DND-41 (cell line): ENCODE data around the gene MYL1.

Experiments used
- ATAC-seq: fragments of 200-7000 bp; cut with Tn5 transposase; 3 replicates; pipeline ENCODE4 v1.9.1; 2021; ENCODE audit warnings: low read depth; ENCODE audit not compliant: insufficient read depth
- DNase-seq: peaks from one replicate; pipeline ENCODE4 v3.0.0-alpha.2; 2020
- H2AFZ ChIP-seq: 2 replicates; pipeline ENCODE4 v1.6.0; 2012; ENCODE audit warnings: low read depth, low read length
- H3K27ac ChIP-seq: 2 replicates; pipeline ENCODE4 v1.5.1; 2012; ENCODE audit warnings: low read length, inconsistent platforms
- H3K27me3 ChIP-seq: fragments of 200-600 bp; sonication (generic); 2 replicates; pipeline ENCODE4 v1.6.0; 2012; ENCODE audit warnings: low read length, mild to moderate bottlenecking, inconsistent platforms; ENCODE audit not compliant: insufficient read depth, poor library complexity
- H3K36me3 ChIP-seq: 2 replicates; pipeline ENCODE4 v1.5.1; 2012; ENCODE audit warnings: low read length, inconsistent platforms; ENCODE audit not compliant: insufficient read depth
- H3K4me1 ChIP-seq: 2 replicates; pipeline ENCODE4 v1.5.1; 2012; ENCODE audit warnings: mild to moderate bottlenecking, low read length; ENCODE audit not compliant: insufficient read depth
- H3K4me2 ChIP-seq: 2 replicates; pipeline ENCODE4 v1.6.0; 2012; ENCODE audit warnings: mild to moderate bottlenecking, moderate library complexity, low read length, inconsistent platforms; ENCODE audit not compliant: insufficient read depth
- H3K4me3 ChIP-seq, 2 experiments: fragments of 200-600 bp in 1 of 2; shearing (Covaris generic) in 1 of 2; 2 replicates each; pipeline ENCODE4 v1.5.1; 2012 to 2016; ENCODE audit warnings: inconsistent platforms in 2 of 2, low read length in 2 of 2, mild to moderate bottlenecking in 2 of 2, low read depth in 1 of 2, moderate library complexity in 1 of 2
- H3K79me2 ChIP-seq: 2 replicates; pipeline ENCODE4 v1.6.0; 2012; ENCODE audit warnings: low read length, inconsistent platforms; ENCODE audit not compliant: insufficient read depth
- H3K9ac ChIP-seq: 2 replicates; pipeline ENCODE4 v1.6.0; 2012; ENCODE audit warnings: low read depth, mild to moderate bottlenecking, inconsistent platforms, low read length, moderate library complexity
- H3K9me3 ChIP-seq: 2 replicates; pipeline ENCODE4 v1.5.1; 2012; ENCODE audit warnings: low read length, moderate library complexity, mild to moderate bottlenecking, inconsistent platforms; ENCODE audit not compliant: insufficient read depth, severe bottlenecking
- H4K20me1 ChIP-seq: 2 replicates; pipeline ENCODE4 v1.6.0; 2012; ENCODE audit warnings: low read length; ENCODE audit not compliant: insufficient read depth
- EZH2 ChIP-seq: IDR thresholded peaks from 3 replicates; pipeline ENCODE4 v1.6.1; 2012; ENCODE audit warnings: borderline replicate concordance, low read depth, mild to moderate bottlenecking, moderate library complexity, low read length, inconsistent platforms; ENCODE audit not compliant: severe bottlenecking
- TF ChIP-seq, protein P1 (sequence below): IDR thresholded peaks from 2 replicates; pipeline ENCODE4 v1.5.1; 2012; ENCODE audit warnings: borderline replicate concordance, low read length, moderate library complexity, mild to moderate bottlenecking; ENCODE audit not compliant: poor library complexity, severe bottlenecking; ENCODE audit errors: extremely low read depth

The MYL1 gene

DNA sequence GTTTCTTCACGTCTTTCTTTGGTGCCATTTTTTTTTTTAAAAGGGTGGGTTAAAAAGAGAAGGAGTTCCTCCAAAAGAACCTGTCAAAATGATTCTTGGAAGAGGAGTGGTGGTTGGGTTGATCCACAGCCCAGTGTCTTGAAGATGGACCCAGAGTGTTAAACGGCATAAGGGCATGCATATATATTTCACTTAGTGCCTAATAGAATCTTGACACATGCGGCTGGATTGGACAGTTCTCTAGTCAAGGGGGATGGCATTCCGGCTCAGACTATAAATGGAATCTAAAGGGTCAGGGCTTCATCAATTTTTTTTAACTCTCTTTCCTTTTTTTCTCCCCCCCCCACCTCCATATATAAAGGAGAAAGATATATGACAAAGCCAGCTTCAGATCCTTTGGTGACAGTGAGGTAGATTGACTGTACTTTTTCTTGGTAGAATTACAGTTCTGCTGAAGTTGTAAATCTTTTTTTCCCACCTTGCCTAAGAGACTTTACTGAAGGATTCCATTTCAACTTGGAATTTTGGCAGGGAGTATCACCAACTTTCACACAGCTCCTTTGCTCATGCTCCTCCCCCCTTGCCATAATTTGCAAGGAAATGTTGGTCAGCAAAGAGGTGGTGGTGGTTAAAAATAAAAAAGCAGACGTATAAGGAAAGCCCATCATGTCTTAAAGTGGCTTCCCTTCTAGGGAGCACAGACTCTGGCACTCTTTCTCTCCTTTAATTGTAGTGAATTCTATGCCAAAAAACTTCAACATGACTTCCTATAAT is at the start of gene MYL1:
MYL1 (minus strand) TSS at position 160 of the 774 bp plus-strand sequence; CDS start at position 28, 132 bp downstream.
- Histone ChIP-seq H3K36me3 (no peaks in the 10 kb centered on the region), H3K4me1 (no peaks in the 10 kb centered on the region), H3K9me3 (no peaks in the 10 kb centered on the region), H3K4me2 (no peak within 1 kb of the TSS), H3K27me3 (no peaks in the 10 kb centered on the region), H4K20me1 (no peaks in the 10 kb centered on the region), H3K4me3 (no peak within 1 kb of the TSS), H2AFZ (no peak within 1 kb of the TSS), H3K79me2 (no peaks in the 10 kb centered on the region), H3K9ac (no peak within 1 kb of the TSS), H3K27ac (no peak within 1 kb of the TSS)
- TF ChIP-seq, protein P1, sequence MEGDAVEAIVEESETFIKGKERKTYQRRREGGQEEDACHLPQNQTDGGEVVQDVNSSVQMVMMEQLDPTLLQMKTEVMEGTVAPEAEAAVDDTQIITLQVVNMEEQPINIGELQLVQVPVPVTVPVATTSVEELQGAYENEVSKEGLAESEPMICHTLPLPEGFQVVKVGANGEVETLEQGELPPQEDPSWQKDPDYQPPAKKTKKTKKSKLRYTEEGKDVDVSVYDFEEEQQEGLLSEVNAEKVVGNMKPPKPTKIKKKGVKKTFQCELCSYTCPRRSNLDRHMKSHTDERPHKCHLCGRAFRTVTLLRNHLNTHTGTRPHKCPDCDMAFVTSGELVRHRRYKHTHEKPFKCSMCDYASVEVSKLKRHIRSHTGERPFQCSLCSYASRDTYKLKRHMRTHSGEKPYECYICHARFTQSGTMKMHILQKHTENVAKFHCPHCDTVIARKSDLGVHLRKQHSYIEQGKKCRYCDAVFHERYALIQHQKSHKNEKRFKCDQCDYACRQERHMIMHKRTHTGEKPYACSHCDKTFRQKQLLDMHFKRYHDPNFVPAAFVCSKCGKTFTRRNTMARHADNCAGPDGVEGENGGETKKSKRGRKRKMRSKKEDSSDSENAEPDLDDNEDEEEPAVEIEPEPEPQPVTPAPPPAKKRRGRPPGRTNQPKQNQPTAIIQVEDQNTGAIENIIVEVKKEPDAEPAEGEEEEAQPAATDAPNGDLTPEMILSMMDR, result no peak
- TF ChIP-seq EZH2, result no peak
- ATAC-seq, result no peak
- DNase-seq, result no peak

DNA sequence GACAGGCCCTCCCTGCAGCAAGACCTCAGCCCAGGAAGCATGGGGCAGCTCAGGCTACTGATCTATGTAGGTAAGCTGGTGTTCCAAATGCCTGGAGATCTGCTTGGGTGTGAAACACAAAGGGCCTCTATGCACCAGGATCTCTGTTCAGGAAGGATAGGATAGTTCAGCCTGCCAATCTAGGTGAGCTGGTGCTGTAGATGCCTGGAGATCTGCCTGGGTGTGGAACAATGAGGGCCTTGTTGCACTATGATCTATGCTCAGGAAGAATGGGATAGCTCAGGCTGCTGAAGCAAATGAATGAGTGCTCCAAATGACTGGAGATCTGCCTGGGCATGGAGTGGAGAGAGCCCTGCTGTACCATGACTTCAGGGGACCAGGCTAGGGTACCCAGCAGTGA is 48.9 kb upstream of the MYL1 start:
- ATAC-seq (no peak), DNase-seq (no peak)
- Histone ChIP-seq H3K27ac (no peak overlapping the region), H3K9ac (no peak overlapping the region), H3K79me2 (no peaks in the 10 kb centered on the region), H3K4me3 (no peak overlapping the region), H4K20me1 (no peaks in the 10 kb centered on the region), H3K36me3 (no peaks in the 10 kb centered on the region), H3K4me2 (no peak overlapping the region), H3K4me1 (no peaks in the 10 kb centered on the region), H3K9me3 (no peaks in the 10 kb centered on the region), H2AFZ (no peak overlapping the region), H3K27me3 (no peaks in the 10 kb centered on the region)
- TF ChIP-seq, protein P1, result no peak
- TF ChIP-seq EZH2, result no peak

DNA sequence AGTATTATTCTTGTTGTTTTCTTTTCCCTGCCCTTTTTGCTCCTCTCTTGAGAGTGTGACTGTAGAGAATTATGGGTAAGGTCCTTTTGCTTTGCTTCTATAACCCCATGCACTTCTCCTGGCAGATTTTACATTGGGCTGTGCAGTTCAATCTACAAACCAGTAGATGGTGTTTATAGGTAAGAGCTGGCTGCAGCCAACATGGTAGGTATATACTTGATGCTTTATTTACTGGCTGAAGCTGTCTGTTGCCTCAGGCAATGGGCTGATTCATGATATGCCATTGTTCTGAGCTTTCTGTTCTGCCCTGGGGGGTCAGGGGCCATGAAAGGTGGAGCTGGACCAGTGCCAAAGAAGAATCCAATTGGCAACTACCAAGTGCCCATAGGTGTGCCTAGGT is 48.3 kb upstream of the MYL1 start:
- ATAC-seq (no peak), DNase-seq (no peak)
- TF ChIP-seq EZH2, result no peak
- TF ChIP-seq, protein P1, result peak; percentile 16
- Histone ChIP-seq H3K4me3 (no peak overlapping the region), H3K4me1 (no peaks in the 10 kb centered on the region), H3K79me2 (no peaks in the 10 kb centered on the region), H4K20me1 (no peaks in the 10 kb centered on the region), H3K27ac (no peak overlapping the region), H3K36me3 (no peaks in the 10 kb centered on the region), H3K9ac (no peak overlapping the region), H3K9me3 (no peaks in the 10 kb centered on the region), H3K27me3 (no peaks in the 10 kb centered on the region), H3K4me2 (no peak overlapping the region), H2AFZ (no peak overlapping the region)
